Measurements from ENCODE around the gene SLC25A45.

Gene SLC25A45
- total RNA-seq = 41.6 to 68.9 (median 44.4) reads per million in 3 donors

- peak within 1 kb of the TSS; percentile 54 for H3K4me3 ChIP-seq (ENCODE audit: insufficient read depth, low read depth, low read length, poor library complexity, severe bottlenecking)
- DNase-seq = peak; percentile 83 to 92 (median 87)
- H3K27me3 ChIP-seq (replicated peaks; ENCODE audit: control insufficient read depth, insufficient read depth, low read length, poor library complexity, severe bottlenecking) = no peaks in the 10 kb centered on the region
- H3K27ac ChIP-seq (ENCODE audit: insufficient read depth, low read length, poor library complexity, severe bottlenecking) = peak within 1 kb of the TSS; percentile 87
- H3K36me3 ChIP-seq (ENCODE audit: control insufficient read depth, insufficient read depth, low read length) = peaks cover 12% of the 10 kb centered on the region
- H3K4me1 ChIP-seq (ENCODE audit: control insufficient read depth, insufficient read depth, low read length, poor library complexity, severe bottlenecking) = peaks cover 46% of the 10 kb centered on the region
- H3K9me3 ChIP-seq (ENCODE audit: control insufficient read depth, low read length) = no peaks in the 10 kb centered on the region
These were observed at the start of gene SLC25A45 for GRCh38 chr11:65382033-65382803. TSS of gene SLC25A45 (minus strand) at chr11:65382646. CDS start at chr11:65381951, 695 bp downstream.

DNA sequence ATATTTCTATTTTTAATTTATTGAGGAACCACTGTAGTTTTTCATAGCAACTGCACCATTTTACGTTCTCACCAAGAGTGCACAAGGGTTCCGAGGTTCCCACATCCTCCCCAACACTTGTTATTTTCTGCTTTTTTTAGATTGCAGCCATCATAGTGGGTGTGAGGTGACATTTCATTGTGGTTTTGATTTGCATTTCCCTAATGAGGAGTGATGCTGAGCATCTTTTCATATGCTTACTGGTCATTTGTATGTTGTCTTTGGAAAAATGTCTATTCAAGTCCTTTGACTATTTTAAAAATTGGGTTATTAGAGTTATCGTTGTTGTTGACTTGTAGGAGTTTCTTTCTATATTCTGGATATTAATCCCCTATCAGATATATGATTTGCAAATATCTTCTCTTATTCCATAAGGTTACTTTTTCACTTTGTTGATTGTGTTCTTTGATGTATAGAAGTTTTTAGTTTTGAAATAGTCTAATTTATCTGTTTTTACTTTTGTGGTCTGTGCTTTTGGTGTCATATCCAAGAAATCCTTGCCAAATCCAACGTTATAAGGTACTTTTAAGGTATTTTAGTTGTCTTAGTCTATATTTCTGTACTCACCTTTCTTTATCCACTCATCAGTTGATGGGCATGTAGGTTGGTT, 49.1 kb upstream of the SLC25A45 start:
- Histone ChIP-seq H3K27me3 (replicated peaks; ENCODE audit: control insufficient read depth, insufficient read depth, low read length, poor library complexity, severe bottlenecking) (no peaks in the 10 kb centered on the region), H3K36me3 (ENCODE audit: control insufficient read depth, insufficient read depth, low read length) (peaks cover 10% of the 10 kb centered on the region), H3K27ac (ENCODE audit: insufficient read depth, low read length, poor library complexity, severe bottlenecking) (peak overlapping the region; percentile 99), H3K4me3 (ENCODE audit: insufficient read depth, low read depth, low read length, poor library complexity, severe bottlenecking) (no peak overlapping the region), H3K4me1 (ENCODE audit: control insufficient read depth, insufficient read depth, low read length, poor library complexity, severe bottlenecking) (peaks cover 40% of the 10 kb centered on the region), H3K9me3 (ENCODE audit: control insufficient read depth, low read length) (no peaks in the 10 kb centered on the region)
- DNase-seq = no peak

DNA sequence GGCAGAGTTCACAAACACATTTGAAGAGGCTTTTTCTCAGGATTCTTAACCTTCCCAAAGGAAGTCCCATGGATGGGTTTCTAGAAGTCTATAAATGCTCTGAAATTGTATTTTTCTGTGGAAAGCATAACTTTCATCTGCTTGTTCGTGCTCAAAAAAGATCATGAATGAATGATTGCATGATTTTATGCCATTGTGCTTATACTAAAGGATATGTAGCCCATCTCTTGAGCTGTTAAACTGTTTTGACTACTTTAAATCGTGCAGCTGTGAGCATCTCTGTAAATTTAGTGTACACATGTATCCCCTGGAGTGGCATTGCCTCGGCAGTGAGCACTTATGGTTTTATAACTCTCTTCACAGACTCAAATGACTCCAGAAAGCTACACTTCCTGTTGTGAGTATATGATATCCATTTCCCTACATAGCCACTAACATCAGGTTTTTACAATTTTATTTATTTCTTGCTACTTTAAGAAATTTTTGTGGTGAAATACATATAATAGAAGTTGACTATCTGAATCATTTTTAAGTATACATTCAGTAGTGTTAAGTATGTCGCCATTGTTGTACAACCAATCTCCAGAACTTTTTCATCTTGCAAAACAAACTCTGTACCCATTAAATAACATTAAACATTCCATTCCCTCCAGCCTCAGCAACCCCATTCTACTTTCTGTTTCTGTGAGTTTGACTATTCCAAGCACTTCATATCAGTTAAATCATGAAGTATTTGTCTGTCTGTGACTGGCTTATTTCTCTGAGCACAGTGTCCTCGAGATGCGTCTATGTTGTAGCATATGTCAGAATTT, 48.2 kb upstream of the SLC25A45 start:
- H3K36me3 ChIP-seq (ENCODE audit: control insufficient read depth, insufficient read depth, low read length) = peaks cover 13% of the 10 kb centered on the region
- no peak for DNase-seq
- peaks cover 47% of the 10 kb centered on the region for H3K4me1 ChIP-seq (ENCODE audit: control insufficient read depth, insufficient read depth, low read length, poor library complexity, severe bottlenecking)
- H3K4me3 ChIP-seq (ENCODE audit: insufficient read depth, low read depth, low read length, poor library complexity, severe bottlenecking) = peak overlapping the region; percentile 40
- no peaks in the 10 kb centered on the region for H3K9me3 ChIP-seq (ENCODE audit: control insufficient read depth, low read length)
- no peaks in the 10 kb centered on the region for H3K27me3 ChIP-seq (replicated peaks; ENCODE audit: control insufficient read depth, insufficient read depth, low read length, poor library complexity, severe bottlenecking)
- H3K27ac ChIP-seq (ENCODE audit: insufficient read depth, low read length, poor library complexity, severe bottlenecking) = peak overlapping the region; percentile 99

- Histone ChIP-seq H3K27ac (ENCODE audit: insufficient read depth, low read length, poor library complexity, severe bottlenecking) (peak overlapping the region; percentile 99), H3K9me3 (ENCODE audit: control insufficient read depth, low read length) (no peaks in the 10 kb centered on the region), H3K4me3 (ENCODE audit: insufficient read depth, low read depth, low read length, poor library complexity, severe bottlenecking) (peak overlapping the region; percentile 40), H3K27me3 (replicated peaks; ENCODE audit: control insufficient read depth, insufficient read depth, low read length, poor library complexity, severe bottlenecking) (no peaks in the 10 kb centered on the region), H3K36me3 (ENCODE audit: control insufficient read depth, insufficient read depth, low read length) (peaks cover 14% of the 10 kb centered on the region), H3K4me1 (ENCODE audit: control insufficient read depth, insufficient read depth, low read length, poor library complexity, severe bottlenecking) (peaks cover 47% of the 10 kb centered on the region)
- no peak for DNase-seq
These were observed 47.4 kb upstream of the SLC25A45 start for GRCh38 chr11:65429724-65430405.

GRCh38 chr11:65429068-65429681, 46.7 kb upstream of the SLC25A45 start:
- Histone ChIP-seq H3K4me1 (ENCODE audit: control insufficient read depth, insufficient read depth, low read length, poor library complexity, severe bottlenecking) (peaks cover 47% of the 10 kb centered on the region), H3K4me3 (ENCODE audit: insufficient read depth, low read depth, low read length, poor library complexity, severe bottlenecking) (peak overlapping the region; percentile 43), H3K36me3 (ENCODE audit: control insufficient read depth, insufficient read depth, low read length) (peaks cover 7% of the 10 kb centered on the region), H3K27ac (ENCODE audit: insufficient read depth, low read length, poor library complexity, severe bottlenecking) (peak overlapping the region; percentile 99), H3K27me3 (replicated peaks; ENCODE audit: control insufficient read depth, insufficient read depth, low read length, poor library complexity, severe bottlenecking) (no peaks in the 10 kb centered on the region), H3K9me3 (ENCODE audit: control insufficient read depth, low read length) (no peaks in the 10 kb centered on the region)
- no peak for DNase-seq

GRCh38 chr11:65428578-65429067, 46.2 kb upstream of the SLC25A45 start:
- H3K27ac ChIP-seq (ENCODE audit: insufficient read depth, low read length, poor library complexity, severe bottlenecking) = peak overlapping the region; percentile 99
- no peak for DNase-seq
- no peaks in the 10 kb centered on the region for H3K27me3 ChIP-seq (replicated peaks; ENCODE audit: control insufficient read depth, insufficient read depth, low read length, poor library complexity, severe bottlenecking)
- H3K36me3 ChIP-seq (ENCODE audit: control insufficient read depth, insufficient read depth, low read length) = peaks cover 6% of the 10 kb centered on the region
- H3K4me3 ChIP-seq (ENCODE audit: insufficient read depth, low read depth, low read length, poor library complexity, severe bottlenecking) = peak overlapping the region; percentile 43
- no peaks in the 10 kb centered on the region for H3K9me3 ChIP-seq (ENCODE audit: control insufficient read depth, low read length)
- H3K4me1 ChIP-seq (ENCODE audit: control insufficient read depth, insufficient read depth, low read length, poor library complexity, severe bottlenecking) = peaks cover 47% of the 10 kb centered on the region

DNA sequence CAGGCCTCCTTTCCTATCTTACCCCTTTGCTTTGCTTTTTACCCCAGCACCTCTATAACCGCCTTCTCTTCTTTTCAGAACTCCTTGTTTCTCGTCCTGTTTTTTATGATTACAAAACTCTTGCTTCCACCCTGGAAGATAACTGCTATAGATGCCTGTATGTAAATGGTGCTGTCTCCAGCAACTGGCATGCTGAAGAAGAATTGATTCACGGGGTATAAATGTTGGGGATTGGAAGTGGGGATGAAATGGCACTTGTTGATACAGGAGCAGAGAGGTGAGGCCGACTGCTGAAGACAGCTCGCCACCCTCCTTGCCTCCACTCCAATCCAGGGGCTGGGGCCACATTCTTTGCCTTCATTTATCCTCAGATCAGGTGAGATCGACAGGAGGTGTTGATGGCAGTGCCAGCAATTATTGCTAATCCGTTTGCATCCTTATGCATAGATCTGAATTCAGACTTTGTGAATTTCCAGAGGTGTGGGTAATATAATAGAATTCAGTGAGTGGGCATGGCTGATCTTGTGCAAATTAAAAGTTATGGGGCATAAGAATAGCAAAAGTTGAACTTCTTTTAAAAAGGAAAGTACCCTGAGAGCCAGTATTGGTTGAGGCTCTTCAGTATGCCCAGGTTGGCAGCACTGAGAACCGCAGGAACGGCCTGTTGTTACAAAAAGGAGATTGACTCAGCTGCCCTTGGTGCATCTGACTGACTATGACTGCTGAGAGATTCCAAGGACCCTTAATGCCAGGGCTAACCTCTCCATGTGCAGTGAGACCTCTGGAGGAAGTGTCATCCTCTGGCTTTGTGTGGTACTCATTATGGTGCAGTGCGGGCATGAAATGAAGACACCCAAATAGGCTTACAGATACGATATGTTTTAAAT, 45.5 kb upstream of the SLC25A45 start:
- H3K4me1 ChIP-seq (ENCODE audit: control insufficient read depth, insufficient read depth, low read length, poor library complexity, severe bottlenecking) = peaks cover 47% of the 10 kb centered on the region
- peak overlapping the region; percentile 43 for H3K4me3 ChIP-seq (ENCODE audit: insufficient read depth, low read depth, low read length, poor library complexity, severe bottlenecking)
- peaks cover 6% of the 10 kb centered on the region for H3K36me3 ChIP-seq (ENCODE audit: control insufficient read depth, insufficient read depth, low read length)
- peak overlapping the region; percentile 99 for H3K27ac ChIP-seq (ENCODE audit: insufficient read depth, low read length, poor library complexity, severe bottlenecking)
- no peaks in the 10 kb centered on the region for H3K27me3 ChIP-seq (replicated peaks; ENCODE audit: control insufficient read depth, insufficient read depth, low read length, poor library complexity, severe bottlenecking)
- H3K9me3 ChIP-seq (ENCODE audit: control insufficient read depth, low read length) = no peaks in the 10 kb centered on the region
- DNase-seq = peak in 1 of 3 donors; percentile 31

DNA sequence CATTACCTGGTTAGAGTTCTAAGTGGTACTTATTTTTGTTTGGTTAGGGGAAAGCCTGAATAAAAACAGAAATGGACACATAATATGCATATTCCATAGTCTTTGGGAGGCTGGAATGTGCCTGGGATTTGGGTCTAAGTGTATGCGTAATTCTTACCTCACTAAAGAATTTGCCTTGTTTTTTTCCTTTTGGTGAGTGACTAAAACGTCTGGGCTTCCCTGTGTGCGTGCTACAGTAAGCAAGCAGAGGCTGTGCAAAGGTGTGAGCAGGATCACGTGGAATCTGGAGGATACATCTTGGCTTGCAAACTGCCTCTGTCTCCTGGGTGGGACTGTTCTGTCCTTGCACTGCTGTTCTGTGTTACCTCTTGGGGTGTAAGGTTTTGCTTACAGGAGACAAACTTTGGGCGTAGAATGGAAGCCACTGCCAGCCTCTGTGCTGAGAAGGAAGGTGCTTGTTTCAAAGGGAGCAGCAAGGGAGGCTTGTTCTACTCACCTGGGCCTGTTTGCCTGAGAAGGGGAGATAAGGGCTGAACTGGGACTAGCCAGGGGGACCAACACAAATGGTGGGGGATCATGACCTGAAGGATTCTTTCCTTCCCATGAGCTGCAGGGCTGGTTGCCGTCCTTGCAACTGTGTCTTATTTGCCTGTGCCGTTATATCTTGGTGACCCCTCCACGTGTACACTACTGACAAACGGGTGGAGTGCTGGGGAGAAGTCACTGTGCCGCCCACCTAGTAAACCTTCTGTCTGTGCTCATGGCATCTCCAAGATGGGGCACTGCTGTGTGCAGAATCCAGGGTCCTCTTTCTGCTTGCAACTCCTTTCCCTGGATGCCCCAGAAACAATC, 44.6 kb upstream of the SLC25A45 start:
- Histone ChIP-seq H3K9me3 (ENCODE audit: control insufficient read depth, low read length) (no peaks in the 10 kb centered on the region), H3K27me3 (replicated peaks; ENCODE audit: control insufficient read depth, insufficient read depth, low read length, poor library complexity, severe bottlenecking) (no peaks in the 10 kb centered on the region), H3K4me1 (ENCODE audit: control insufficient read depth, insufficient read depth, low read length, poor library complexity, severe bottlenecking) (peaks cover 44% of the 10 kb centered on the region), H3K27ac (ENCODE audit: insufficient read depth, low read length, poor library complexity, severe bottlenecking) (peak overlapping the region; percentile 99), H3K36me3 (ENCODE audit: control insufficient read depth, insufficient read depth, low read length) (peaks cover 6% of the 10 kb centered on the region), H3K4me3 (ENCODE audit: insufficient read depth, low read depth, low read length, poor library complexity, severe bottlenecking) (peak overlapping the region; percentile 43)
- DNase-seq = peak in 2 of 3 donors; percentile 34 to 37
